DOHH2 (cell line): Measurements from ENCODE around the gene MBOAT1.

ENCODE experiments used
- H3F3A ChIP-seq: fragments of 200-600 bp; sonication (generic), shearing (Covaris generic); 2 replicates; pipeline ENCODE4 v1.6.0; 2016; ENCODE audit warnings: antibody characterized with exemption, mild to moderate bottlenecking; ENCODE audit not compliant: control insufficient read depth, insufficient read depth
- H3K27ac ChIP-seq: fragments of 200-600 bp; sonication (generic); 2 replicates; pipeline ENCODE4 v1.5.1; 2014; ENCODE audit warnings: low read depth, mild to moderate bottlenecking, low read length, moderate library complexity
- H3K27me3 ChIP-seq: fragments of 200-600 bp; sonication (generic); 2 replicates; pipeline ENCODE4 v1.6.1; 2014; ENCODE audit warnings: mild to moderate bottlenecking, low read length, mixed read lengths; ENCODE audit not compliant: control insufficient read depth
- H3K36me3 ChIP-seq: fragments of 200-600 bp; sonication (generic); 2 replicates; pipeline ENCODE4 v1.6.1; 2014; ENCODE audit warnings: mild to moderate bottlenecking, low read length, moderate library complexity, mixed read lengths; ENCODE audit not compliant: control insufficient read depth
- H3K4me1 ChIP-seq: fragments of 200-600 bp; sonication (generic); 2 replicates; pipeline ENCODE4 v1.6.1; 2014; ENCODE audit warnings: mild to moderate bottlenecking, low read length, mixed read lengths; ENCODE audit not compliant: control insufficient read depth
- H3K4me2 ChIP-seq: fragments of 200-600 bp; sonication (generic); 2 replicates; pipeline ENCODE4 v1.6.0; 2014; ENCODE audit warnings: mild to moderate bottlenecking, low read length, moderate library complexity
- H3K4me3 ChIP-seq: fragments of 200-600 bp; sonication (generic); 2 replicates; pipeline ENCODE4 v1.5.1; 2014; ENCODE audit warnings: mild to moderate bottlenecking, low read length, mixed read lengths
- H3K79me2 ChIP-seq: fragments of 200-600 bp; sonication (generic); 2 replicates; pipeline ENCODE4 v1.6.1; 2014; ENCODE audit warnings: mild to moderate bottlenecking, low read length, mixed read lengths; ENCODE audit not compliant: control insufficient read depth
- H3K9me2 ChIP-seq: fragments of 200-600 bp; sonication (generic); replicated peaks from 2 replicates; pipeline ENCODE4 v1.6.1; 2014; ENCODE audit warnings: mild to moderate bottlenecking, low read length, mixed read lengths; ENCODE audit not compliant: control insufficient read depth
- H3K9me3 ChIP-seq: fragments of 200-600 bp; sonication (generic); 2 replicates; pipeline ENCODE4 v1.6.1; 2014; ENCODE audit warnings: antibody characterized with exemption, low read length, mixed read lengths; ENCODE audit not compliant: control insufficient read depth, insufficient read depth
- H4K20me1 ChIP-seq: fragments of 200-600 bp; sonication (generic); 2 replicates; pipeline ENCODE4 v1.6.0; 2014; ENCODE audit warnings: low read depth, mild to moderate bottlenecking, antibody characterized with exemption, low read length, moderate library complexity; ENCODE audit not compliant: control insufficient read depth, insufficient read depth
- CTCF ChIP-seq: fragments of 200-600 bp; sonication (generic); IDR thresholded peaks from one replicate; pipeline ENCODE4 v1.5.1; 2014; ENCODE audit warnings: antibody characterized with exemption, mild to moderate bottlenecking, low read depth, low read length; ENCODE audit not compliant: poor library complexity, severe bottlenecking
- EZH2phosphoT487 ChIP-seq: fragments of 200-600 bp; sonication (generic); IDR thresholded peaks from 2 replicates; pipeline ENCODE4 v1.6.1; 2017; ENCODE audit warnings: borderline replicate concordance, mild to moderate bottlenecking, antibody characterized with exemption, low read length, moderate library complexity, mixed read lengths

The MBOAT1 gene

GRCh38 chr6:20220359-20220758, 8.1 kb upstream of the MBOAT1 start:
- Histone ChIP-seq H3F3A (no peaks in the 10 kb centered on the region), H3K79me2 (no peaks in the 10 kb centered on the region), H3K27ac (no peak overlapping the region), H3K4me1 (no peaks in the 10 kb centered on the region), H4K20me1 (no peaks in the 10 kb centered on the region), H3K27me3 (no peaks in the 10 kb centered on the region), H3K4me3 (no peak overlapping the region), H3K36me3 (no peaks in the 10 kb centered on the region), H3K9me2 (no peaks in the 10 kb centered on the region), H3K9me3 (no peaks in the 10 kb centered on the region), H3K4me2 (no peak overlapping the region)
- TF ChIP-seq EZH2phosphoT487 (no peak), CTCF (no peak)

GRCh38 chr6:20217891-20218290, 5.6 kb upstream of the MBOAT1 start:
- Histone ChIP-seq H3K27ac (no peak overlapping the region), H3F3A (no peaks in the 10 kb centered on the region), H3K9me3 (no peaks in the 10 kb centered on the region), H3K79me2 (no peaks in the 10 kb centered on the region), H3K9me2 (no peaks in the 10 kb centered on the region), H3K4me1 (no peaks in the 10 kb centered on the region), H3K27me3 (peaks cover 4% of the 10 kb centered on the region; the same call in 1 of the 2 replicates), H4K20me1 (no peaks in the 10 kb centered on the region), H3K36me3 (no peaks in the 10 kb centered on the region), H3K4me2 (no peak overlapping the region), H3K4me3 (no peak overlapping the region)
- TF ChIP-seq EZH2phosphoT487, result no peak
- no peak for TF ChIP-seq CTCF

GRCh38 chr6:20217324-20217855, 5.1 kb upstream of the MBOAT1 start:
- Histone ChIP-seq H3K27me3 (peaks cover 5% of the 10 kb centered on the region; the same call in 1 of the 2 replicates), H3K4me1 (no peaks in the 10 kb centered on the region), H3K36me3 (no peaks in the 10 kb centered on the region), H3K27ac (no peak overlapping the region), H3K9me2 (no peaks in the 10 kb centered on the region), H3F3A (no peaks in the 10 kb centered on the region), H3K79me2 (no peaks in the 10 kb centered on the region), H3K4me2 (no peak overlapping the region), H3K4me3 (no peak overlapping the region), H4K20me1 (no peaks in the 10 kb centered on the region), H3K9me3 (no peaks in the 10 kb centered on the region)
- TF ChIP-seq EZH2phosphoT487, result no peak
- no peak for TF ChIP-seq CTCF
